ENCODE data around the gene TRAM2.

The TRAM2 gene

GRCh38 chr6:52502306-52503029, 74.4 kb downstream of the TRAM2 start:
- Histone ChIP-seq H4K8ac (ENCODE audit: low read depth, low read length) (no peak overlapping the region), H2AFZ (ENCODE audit: insufficient read depth, low read length, poor library complexity) (no peak overlapping the region), H3K9me3 (ENCODE audit: insufficient read depth, low read depth, low read length) (no peaks in the 10 kb centered on the region), H3K18ac (ENCODE audit: low read length) (no peak overlapping the region), H3K23ac (ENCODE audit: low read length) (no peak overlapping the region), H2BK5ac (ENCODE audit: low read depth, low read length, poor library complexity) (no peak overlapping the region), H3K79me2 (ENCODE audit: control insufficient read depth, insufficient read depth, low read length, poor library complexity) (no peaks in the 10 kb centered on the region), H3K4me2 (ENCODE audit: low read length) (no peak overlapping the region), H3K4me3 (ENCODE audit: low read depth, low read length) (no peak overlapping the region), H3K36me3 (ENCODE audit: control insufficient read depth in 1 of 2, insufficient read depth in 2 of 2, low read length in 2 of 2) (peaks cover 27 to 38% of the 10 kb centered on the region in 2 experiments), H4K12ac (ENCODE audit: low read depth, low read length) (no peak overlapping the region), H3K14ac (ENCODE audit: low read length) (no peak overlapping the region), H2AK5ac (ENCODE audit: low read length) (no peak overlapping the region), H3K4me1 (ENCODE audit: control insufficient read depth in 1 of 2, insufficient read depth in 2 of 2, low read length in 2 of 2) (peaks cover 32% of the 10 kb centered on the region in 2 experiments), H3K27me3 (ENCODE audit: insufficient read depth, low read length) (no peaks in the 10 kb centered on the region), H3K9ac (ENCODE audit: low read length) (no peak overlapping the region), H3K79me1 (ENCODE audit: low read length) (peaks cover 5% of the 10 kb centered on the region), H4K91ac (ENCODE audit: low read depth, low read length) (peak overlapping the region; percentile 25), H2BK120ac (ENCODE audit: insufficient read depth, low read length, poor library complexity) (no peak overlapping the region), H2BK12ac (ENCODE audit: low read length) (peak overlapping the region; percentile 41), H3K4ac (ENCODE audit: low read depth, low read length) (no peak overlapping the region), H3K27ac (ENCODE audit: low read depth, low read length) (peak overlapping the region; percentile 1)
- DNase-seq, result no peak
- WGBS (ENCODE audit: extremely low coverage, insufficient coverage, insufficient read length), result no CpG with 5 or more reads among the region's 20 CpGs

- Histone ChIP-seq H2AFZ (ENCODE audit: insufficient read depth, low read length, poor library complexity) (no peak overlapping the region), H3K4me1 (ENCODE audit: control insufficient read depth in 1 of 2, insufficient read depth in 2 of 2, low read length in 2 of 2) (peaks cover 32% of the 10 kb centered on the region in 2 experiments), H2BK120ac (ENCODE audit: insufficient read depth, low read length, poor library complexity) (no peak overlapping the region), H3K27me3 (ENCODE audit: insufficient read depth, low read length) (no peaks in the 10 kb centered on the region), H3K18ac (ENCODE audit: low read length) (no peak overlapping the region), H3K4me2 (ENCODE audit: low read length) (no peak overlapping the region), H4K12ac (ENCODE audit: low read depth, low read length) (no peak overlapping the region), H3K27ac (ENCODE audit: low read depth, low read length) (no peak overlapping the region), H3K79me1 (ENCODE audit: low read length) (peaks cover 5% of the 10 kb centered on the region), H3K4me3 (ENCODE audit: low read depth, low read length) (no peak overlapping the region), H3K23ac (ENCODE audit: low read length) (no peak overlapping the region), H2BK12ac (ENCODE audit: low read length) (no peak overlapping the region), H2BK5ac (ENCODE audit: low read depth, low read length, poor library complexity) (no peak overlapping the region), H4K8ac (ENCODE audit: low read depth, low read length) (no peak overlapping the region), H3K9me3 (ENCODE audit: insufficient read depth, low read depth, low read length) (no peaks in the 10 kb centered on the region), H2AK5ac (ENCODE audit: low read length) (no peak overlapping the region), H3K79me2 (ENCODE audit: control insufficient read depth, insufficient read depth, low read length, poor library complexity) (no peaks in the 10 kb centered on the region), H4K91ac (ENCODE audit: low read depth, low read length) (no peak overlapping the region), H3K9ac (ENCODE audit: low read length) (no peak overlapping the region), H3K14ac (ENCODE audit: low read length) (no peak overlapping the region), H3K4ac (ENCODE audit: low read depth, low read length) (no peak overlapping the region), H3K36me3 (ENCODE audit: control insufficient read depth in 1 of 2, insufficient read depth in 2 of 2, low read length in 2 of 2) (peaks cover 14 to 24% of the 10 kb centered on the region in 2 experiments)
- DNase-seq, result no peak
- WGBS (ENCODE audit: extremely low coverage, insufficient coverage, insufficient read length), result no CpG with 5 or more reads among the region's 9 CpGs
Measured at GRCh38 chr6:52500238-52501129, 76.4 kb downstream of the TRAM2 start.

- no peak overlapping the region for H3K18ac ChIP-seq (ENCODE audit: low read length)
- H3K27ac ChIP-seq (ENCODE audit: low read depth, low read length), result peak overlapping the region; percentile 46
- H3K14ac ChIP-seq (ENCODE audit: low read length), result no peak overlapping the region
- no peak overlapping the region for H2AK5ac ChIP-seq (ENCODE audit: low read length)
- peaks cover 2% of the 10 kb centered on the region for H3K9me3 ChIP-seq (ENCODE audit: insufficient read depth, low read depth, low read length)
- no peak overlapping the region for H3K4me2 ChIP-seq (ENCODE audit: low read length)
- H3K27me3 ChIP-seq (ENCODE audit: insufficient read depth, low read length), result no peaks in the 10 kb centered on the region
- H3K36me3 ChIP-seq (ENCODE audit: control insufficient read depth in 1 of 2, insufficient read depth in 2 of 2, low read length in 2 of 2), result peaks cover 13 to 18% of the 10 kb centered on the region in 2 experiments
- H4K8ac ChIP-seq (ENCODE audit: low read depth, low read length), result no peak overlapping the region
- H2BK5ac ChIP-seq (ENCODE audit: low read depth, low read length, poor library complexity), result no peak overlapping the region
- H3K9ac ChIP-seq (ENCODE audit: low read length), result no peak overlapping the region
- no peak overlapping the region for H4K12ac ChIP-seq (ENCODE audit: low read depth, low read length)
- H2AFZ ChIP-seq (ENCODE audit: insufficient read depth, low read length, poor library complexity), result no peak overlapping the region
- H3K23ac ChIP-seq (ENCODE audit: low read length), result no peak overlapping the region
- peak overlapping the region; percentile 9 for H4K91ac ChIP-seq (ENCODE audit: low read depth, low read length)
- H3K79me1 ChIP-seq (ENCODE audit: low read length), result peaks cover 5% of the 10 kb centered on the region
- WGBS (ENCODE audit: extremely low coverage, insufficient coverage, insufficient read length), result no CpG with 5 or more reads among the region's 11 CpGs
- no peak overlapping the region for H3K4me3 ChIP-seq (ENCODE audit: low read depth, low read length)
- no peaks in the 10 kb centered on the region for H3K79me2 ChIP-seq (ENCODE audit: control insufficient read depth, insufficient read depth, low read length, poor library complexity)
- no peak for DNase-seq
- H3K4me1 ChIP-seq (ENCODE audit: control insufficient read depth in 1 of 2, insufficient read depth in 2 of 2, low read length in 2 of 2), result peaks cover 32% of the 10 kb centered on the region in 2 experiments
- H3K4ac ChIP-seq (ENCODE audit: low read depth, low read length), result no peak overlapping the region
- H2BK12ac ChIP-seq (ENCODE audit: low read length), result peak overlapping the region; percentile 2
- no peak overlapping the region for H2BK120ac ChIP-seq (ENCODE audit: insufficient read depth, low read length, poor library complexity)
Measured at GRCh38 chr6:52499681-52500236, 77.1 kb downstream of the TRAM2 start.

- Histone ChIP-seq H4K91ac (ENCODE audit: low read depth, low read length) (peak overlapping the region; percentile 49), H3K4me3 (ENCODE audit: low read depth, low read length) (no peak overlapping the region), H4K12ac (ENCODE audit: low read depth, low read length) (peak overlapping the region; percentile 27), H2AFZ (ENCODE audit: insufficient read depth, low read length, poor library complexity) (no peak overlapping the region), H3K27ac (ENCODE audit: low read depth, low read length) (peak overlapping the region; percentile 46), H3K4me2 (ENCODE audit: low read length) (no peak overlapping the region), H3K4ac (ENCODE audit: low read depth, low read length) (no peak overlapping the region), H2AK5ac (ENCODE audit: low read length) (no peak overlapping the region), H4K8ac (ENCODE audit: low read depth, low read length) (peak overlapping the region; percentile 54), H2BK12ac (ENCODE audit: low read length) (peak overlapping the region; percentile 67), H3K9ac (ENCODE audit: low read length) (no peak overlapping the region), H3K18ac (ENCODE audit: low read length) (peak overlapping the region; percentile 27), H3K79me1 (ENCODE audit: low read length) (peaks cover 5% of the 10 kb centered on the region), H3K79me2 (ENCODE audit: control insufficient read depth, insufficient read depth, low read length, poor library complexity) (no peaks in the 10 kb centered on the region), H3K14ac (ENCODE audit: low read length) (peak overlapping the region; percentile 63), H2BK5ac (ENCODE audit: low read depth, low read length, poor library complexity) (peak overlapping the region; percentile 74), H3K36me3 (ENCODE audit: control insufficient read depth in 1 of 2, insufficient read depth in 2 of 2, low read length in 2 of 2) (peaks cover 10 to 14% of the 10 kb centered on the region in 2 experiments), H2BK120ac (ENCODE audit: insufficient read depth, low read length, poor library complexity) (peak overlapping the region; percentile 85), H3K23ac (ENCODE audit: low read length) (no peak overlapping the region), H3K27me3 (ENCODE audit: insufficient read depth, low read length) (no peaks in the 10 kb centered on the region), H3K9me3 (ENCODE audit: insufficient read depth, low read depth, low read length) (peaks cover 2% of the 10 kb centered on the region), H3K4me1 (ENCODE audit: control insufficient read depth in 1 of 2, insufficient read depth in 2 of 2, low read length in 2 of 2) (peaks cover 26% of the 10 kb centered on the region in 2 experiments)
- peak; percentile 22 to 72 for DNase-seq
- WGBS (ENCODE audit: extremely low coverage, insufficient coverage, insufficient read length), result no CpG with 5 or more reads among the region's 1 CpG
Measured at GRCh38 chr6:52499026-52499425, 77.8 kb downstream of the TRAM2 start.

All from trophoblast cell (in vitro differentiated cells and primary cell).